GM18517 (cell line): ENCODE data around the gene SNW1.
"Not testable (repeated sequence)": the region's sequence is repeated elsewhere in the genome, so short reads cannot be mapped to it uniquely, and the experiment has no call there.

Experiments
- ATAC-seq: cut with Tn5 transposase; IDR thresholded peaks from one replicate; pipeline ENCODE4 v1.9.1; 2021; ENCODE audit warnings: mild to moderate bottlenecking, moderate library complexity; ENCODE audit not compliant: unreplicated experiment

Gene SNW1

DNA sequence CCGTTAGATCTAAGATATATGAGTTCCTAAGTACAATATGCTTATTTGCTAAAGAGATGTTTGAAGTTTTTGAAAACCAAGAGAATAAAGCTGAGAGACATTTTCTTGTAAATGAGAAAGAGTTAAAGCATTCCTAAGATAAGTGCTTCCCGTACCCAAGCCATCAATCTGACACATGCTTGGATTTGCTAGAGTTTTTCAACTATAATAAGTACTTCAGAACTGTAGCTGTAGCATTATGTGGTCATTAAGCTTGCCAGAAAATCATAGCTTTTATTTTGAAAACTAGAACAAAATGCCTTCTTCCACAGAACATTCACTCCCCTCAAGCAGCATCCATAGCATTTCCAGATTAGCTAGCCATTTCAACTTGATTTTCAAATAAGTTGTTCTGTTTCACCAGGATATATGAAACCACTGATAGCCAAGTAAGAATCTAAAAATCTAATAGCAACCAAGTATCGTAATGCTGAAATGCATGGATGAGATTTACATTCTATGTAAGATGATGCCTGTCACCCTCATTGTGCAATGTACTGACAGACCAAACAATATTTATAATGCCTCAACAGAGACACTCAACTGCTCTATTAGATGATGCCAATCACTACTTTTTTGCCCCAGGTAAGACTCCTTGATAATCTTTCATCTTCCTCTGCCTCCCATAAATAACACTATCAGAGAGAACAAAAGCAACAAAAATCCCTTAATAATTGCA is 8.0 kb downstream of the SNW1 start:
- no peak for ATAC-seq

DNA sequence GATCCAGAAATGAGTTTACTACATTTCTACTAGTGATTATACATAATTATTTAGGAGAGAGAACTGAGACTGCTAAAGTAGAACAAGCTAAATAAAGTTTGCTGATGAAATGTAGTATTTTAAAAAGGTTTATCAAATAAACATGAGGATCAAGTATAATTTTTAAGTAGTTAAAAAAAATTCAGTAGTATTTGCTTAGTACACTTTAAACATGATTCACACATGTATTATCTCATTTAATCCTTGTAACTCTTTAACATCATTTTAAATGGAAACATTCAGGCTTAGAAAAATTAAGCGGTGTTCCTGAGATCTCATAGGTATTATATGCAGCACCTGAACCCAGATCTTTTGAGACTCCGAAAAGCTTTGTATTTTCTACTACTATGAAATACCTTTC is 8.7 kb downstream of the SNW1 start:
- ATAC-seq, result no peak

DNA sequence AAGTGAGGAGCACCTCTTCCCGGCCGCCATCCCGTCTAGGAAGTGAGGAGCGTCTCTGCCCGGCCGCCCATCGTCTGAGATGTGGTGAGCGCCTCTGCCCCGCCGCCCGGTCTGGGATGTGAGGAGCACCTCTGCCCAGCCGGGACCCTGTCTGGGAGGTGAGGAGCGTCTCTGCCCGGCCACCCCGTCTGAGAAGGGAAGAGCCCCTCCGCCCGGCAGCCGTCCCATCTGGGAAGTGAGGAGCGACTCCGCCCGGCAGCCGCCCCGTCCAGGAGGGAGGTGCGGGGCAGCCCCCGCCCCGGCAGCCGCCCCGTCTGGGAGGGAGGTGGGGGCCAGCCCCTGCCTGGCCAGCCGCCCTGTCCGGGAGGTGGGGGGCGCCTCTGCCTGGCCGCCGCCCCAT is 13.5 kb downstream of the SNW1 start:
- ATAC-seq, result not testable (repeated sequence)

DNA sequence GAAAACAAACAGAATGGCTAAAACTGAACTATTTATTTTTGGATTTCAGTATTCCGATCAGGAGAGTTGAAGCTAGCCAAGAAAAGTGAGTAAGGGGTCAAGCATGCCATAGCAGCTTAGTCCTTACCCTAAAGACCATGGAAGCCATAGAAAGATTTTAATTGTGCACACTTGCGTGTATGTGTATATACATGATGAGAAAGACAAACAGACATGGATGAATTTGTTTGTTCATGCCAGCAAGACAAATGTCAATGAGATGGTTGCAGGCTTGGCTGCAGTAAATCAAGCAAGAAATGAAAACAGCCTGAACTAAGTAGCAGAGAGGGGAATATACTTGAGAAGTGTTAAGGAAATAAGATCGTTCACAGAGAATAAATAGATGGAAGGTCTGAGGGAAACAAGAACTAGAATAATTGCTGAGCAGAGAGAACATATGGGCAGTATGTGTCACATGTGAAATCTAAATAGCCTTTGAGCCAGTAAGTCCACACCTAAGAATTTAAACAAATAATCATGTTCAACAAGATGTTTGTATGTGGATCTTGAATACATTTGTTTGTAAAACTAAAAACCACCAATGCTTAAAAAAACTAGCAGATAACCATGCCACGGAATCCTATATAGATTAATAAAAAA is 14.8 kb downstream of the SNW1 start:
- ATAC-seq, result no peak

DNA sequence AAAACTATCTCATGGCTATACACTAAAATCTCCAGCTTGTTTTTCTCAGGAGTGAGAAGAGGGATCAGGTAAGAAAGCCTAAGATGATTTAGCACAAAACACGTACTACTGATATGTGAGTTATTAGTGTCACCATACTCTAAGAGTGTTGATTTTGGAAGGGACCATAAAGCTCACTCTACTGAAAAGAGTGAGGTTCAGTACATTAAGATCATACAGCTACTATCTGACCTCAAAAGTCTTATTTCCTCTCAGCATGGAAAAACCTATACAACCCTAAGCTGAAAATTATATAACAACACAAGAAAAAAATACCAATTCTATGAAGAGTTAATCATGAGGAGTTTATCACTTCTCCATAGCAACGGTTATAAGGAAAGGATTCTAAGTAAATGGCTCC is 19.5 kb downstream of the SNW1 start:
- no peak for ATAC-seq

DNA sequence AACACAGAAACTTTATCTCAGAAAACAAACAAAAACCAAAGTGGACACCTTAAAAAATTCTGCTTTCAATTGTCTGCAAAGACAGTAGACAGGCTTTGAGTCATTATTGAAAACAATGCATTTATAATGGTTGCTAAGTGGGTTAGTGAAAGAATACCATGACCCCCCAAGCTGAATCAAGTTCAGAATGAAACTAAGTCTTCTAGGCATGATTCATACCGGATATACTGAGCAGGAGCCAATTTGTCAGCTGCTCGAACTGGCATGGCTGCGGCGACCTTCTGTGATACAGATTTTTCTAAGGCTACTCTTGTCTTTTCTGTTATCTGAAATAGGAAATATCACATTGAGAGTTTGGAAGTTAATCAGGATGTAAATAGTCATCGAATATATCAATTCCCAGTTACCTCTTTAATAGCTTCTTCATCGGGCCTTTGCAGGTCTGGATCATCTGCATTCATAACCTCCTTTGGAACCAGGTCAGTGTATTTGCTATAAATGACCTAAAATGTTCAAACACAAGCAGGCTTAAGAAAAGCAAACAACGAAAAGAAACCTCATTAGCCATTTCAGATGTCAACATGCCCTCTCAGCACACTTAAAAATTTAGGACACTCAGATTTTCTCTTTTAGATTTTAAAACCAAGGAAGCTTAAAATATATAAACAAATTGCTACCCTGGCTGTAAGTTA is 22.3 kb downstream of the SNW1 start:
- no peak for ATAC-seq

DNA sequence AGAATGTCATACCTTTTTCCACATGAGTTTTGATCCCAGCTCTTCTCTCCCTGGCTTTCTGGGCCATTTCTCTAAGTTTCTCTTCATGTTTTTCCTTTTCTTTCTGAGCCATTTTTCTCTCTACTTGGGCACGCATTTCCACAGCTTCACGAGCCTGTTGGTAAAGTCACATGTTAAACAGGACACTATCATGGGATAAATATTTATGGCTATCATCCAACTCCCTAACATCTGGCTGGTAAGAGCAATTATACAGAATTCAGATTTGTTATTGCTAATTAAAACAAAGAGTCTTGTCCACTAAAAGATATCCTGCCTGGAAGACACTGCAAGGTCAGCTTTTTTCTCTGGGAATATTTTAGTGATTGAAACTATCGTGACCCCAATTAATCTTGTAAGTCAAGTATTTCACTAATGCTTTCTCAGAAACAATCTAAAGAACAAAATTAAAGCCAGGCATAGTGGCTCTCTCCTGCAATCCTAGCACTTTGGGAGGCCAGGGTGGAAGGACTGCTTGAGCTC is 29.9 kb downstream of the SNW1 start:
- ATAC-seq, result no peak

DNA sequence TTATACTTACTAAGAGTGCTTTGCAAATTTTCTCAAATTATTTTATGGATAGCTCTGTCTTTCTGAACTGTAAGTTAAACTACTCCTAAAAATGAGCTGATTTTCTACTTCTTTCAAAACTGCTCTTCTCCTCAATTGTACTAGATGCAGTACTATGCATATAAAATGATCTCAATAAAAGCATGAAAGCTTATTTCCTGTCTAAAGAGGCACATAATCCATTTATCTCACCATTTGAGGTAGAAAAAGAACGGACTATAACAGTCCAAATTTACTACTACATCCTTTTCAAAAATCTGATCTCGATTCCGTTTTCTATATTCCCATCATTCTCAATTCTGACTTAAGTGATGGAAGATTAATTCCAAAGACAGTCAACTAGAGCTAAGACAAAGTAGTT is 38.7 kb downstream of the SNW1 start:
- ATAC-seq, result no peak

DNA sequence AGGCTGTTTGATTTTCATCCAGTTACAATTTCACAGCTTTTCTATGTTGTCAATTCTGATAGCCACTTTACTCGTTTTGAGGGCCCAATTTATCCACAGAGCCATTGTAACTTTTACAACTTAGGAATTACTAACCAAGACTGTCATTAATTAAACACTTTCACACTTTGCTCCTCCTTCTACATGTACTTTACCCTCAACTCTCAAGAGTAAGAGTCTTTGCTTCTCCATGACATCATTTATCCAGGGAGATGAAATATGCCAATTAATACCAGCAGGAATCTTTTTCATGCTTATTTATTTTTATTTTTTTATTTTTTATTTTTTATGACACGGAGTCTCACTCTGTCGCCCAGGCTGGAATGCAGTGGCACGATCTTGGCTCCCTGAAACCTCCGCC is 39.5 kb downstream of the SNW1 start:
- no peak for ATAC-seq

DNA sequence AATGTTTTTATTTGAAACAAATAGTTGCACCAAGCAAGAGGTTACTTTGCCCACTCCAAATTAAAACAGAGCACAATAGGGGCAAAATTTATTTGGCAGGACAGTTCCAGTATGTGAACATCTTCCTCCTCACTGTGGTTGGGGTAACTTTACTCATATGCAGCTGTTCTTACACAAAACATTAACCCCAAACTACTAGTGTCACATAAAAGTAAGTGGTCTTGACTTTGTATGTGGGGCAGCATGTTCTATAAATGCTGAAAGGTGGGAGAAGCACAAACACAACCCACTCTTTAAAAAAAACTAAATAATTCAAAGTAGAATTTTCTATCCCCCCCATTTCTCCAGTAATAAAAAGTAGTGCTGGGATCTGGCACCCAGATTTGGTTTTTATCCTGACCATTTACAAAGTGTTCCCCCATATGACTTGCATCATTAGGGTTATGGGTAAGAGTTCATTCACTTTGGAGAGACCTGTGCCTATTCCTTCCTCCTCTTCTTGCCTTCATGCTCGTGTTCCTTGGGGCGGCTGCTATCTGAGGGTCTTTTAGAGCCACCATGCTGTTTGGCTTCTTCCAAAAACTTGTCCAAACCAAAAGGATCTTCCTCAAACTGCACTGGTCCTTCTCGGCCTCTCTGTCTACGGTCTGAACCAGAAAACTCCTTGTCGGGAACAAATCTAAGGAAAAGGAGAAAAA is 43.2 kb downstream of the SNW1 start:
- ATAC-seq, result no peak

DNA sequence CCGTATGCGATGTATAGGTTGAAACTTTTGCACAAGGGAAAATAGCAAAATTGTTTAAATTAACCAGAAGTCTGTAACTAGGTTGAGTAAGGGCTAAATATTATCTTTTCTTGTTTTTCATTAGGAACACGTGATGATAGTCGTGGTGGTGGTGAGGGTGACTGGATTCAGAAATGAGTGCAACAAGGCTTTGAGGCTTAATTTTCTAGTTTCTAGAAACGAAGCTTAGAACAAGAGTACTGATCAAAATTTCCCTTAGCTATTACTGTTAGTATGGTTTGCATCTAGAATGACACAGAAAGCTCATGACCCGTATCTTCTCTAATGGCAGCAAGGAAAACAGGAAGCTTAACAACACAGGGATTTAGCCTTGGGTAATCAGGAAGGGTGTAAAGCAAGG is 46.0 kb downstream of the SNW1 start:
- no peak for ATAC-seq

DNA sequence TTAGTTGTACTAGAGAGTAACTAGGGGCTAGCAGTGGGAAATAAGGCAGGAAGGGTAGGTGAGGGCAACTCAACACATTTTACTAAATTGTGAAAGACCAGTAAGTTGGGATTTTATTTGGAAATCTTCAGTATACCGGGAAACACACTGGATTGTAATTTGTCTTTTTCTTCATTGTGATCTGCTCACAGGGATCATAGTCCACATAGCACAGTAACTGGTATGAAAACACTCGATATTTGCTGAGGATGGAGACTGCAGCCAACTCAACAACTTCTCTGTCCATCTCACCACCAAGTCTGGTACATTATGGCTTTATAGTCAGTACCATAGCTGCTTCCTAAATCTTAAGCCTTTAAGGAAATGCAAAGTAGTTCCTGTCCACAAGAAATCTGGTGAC is 50.6 kb downstream of the SNW1 start:
- ATAC-seq, result no peak

DNA sequence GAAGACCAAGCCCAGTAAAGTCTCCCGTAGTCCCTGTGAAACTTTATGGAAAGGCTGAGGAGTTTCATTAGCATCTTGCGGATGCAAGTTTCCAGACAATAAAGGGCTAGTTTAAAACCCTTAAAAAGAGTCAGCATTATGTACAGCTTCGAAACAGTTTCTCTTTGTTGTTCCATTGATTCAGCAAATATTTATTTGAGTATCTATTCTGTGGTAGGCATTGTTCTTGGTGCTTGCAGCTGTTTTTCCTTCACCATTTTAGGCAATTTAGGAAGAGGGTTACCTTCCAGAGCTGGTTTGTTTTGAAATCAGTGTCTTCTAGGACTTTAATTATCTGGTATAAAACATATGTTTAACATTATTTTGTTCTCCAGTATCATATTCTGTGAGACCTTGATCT is 51.5 kb downstream of the SNW1 start:
- ATAC-seq, result no peak

DNA sequence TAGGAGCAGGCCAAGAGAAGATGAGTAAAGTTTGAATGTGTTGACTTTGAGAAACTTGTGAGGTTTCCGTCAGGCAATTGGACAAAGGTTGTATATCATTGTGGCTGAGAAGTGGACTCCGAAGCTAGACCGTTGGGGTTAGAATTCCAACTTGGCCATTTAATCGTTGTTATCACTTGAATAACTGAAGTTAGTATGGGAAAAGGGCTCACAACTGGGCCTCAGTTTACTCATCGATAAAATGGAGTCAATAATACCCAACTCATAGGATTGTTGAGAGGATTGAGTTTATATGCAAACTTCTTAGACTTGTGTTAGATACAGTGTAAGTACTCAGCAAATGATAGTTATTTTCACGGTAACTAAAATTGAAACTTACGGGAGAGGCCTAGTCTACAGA is 52.2 kb downstream of the SNW1 start:
- ATAC-seq, result no peak

DNA sequence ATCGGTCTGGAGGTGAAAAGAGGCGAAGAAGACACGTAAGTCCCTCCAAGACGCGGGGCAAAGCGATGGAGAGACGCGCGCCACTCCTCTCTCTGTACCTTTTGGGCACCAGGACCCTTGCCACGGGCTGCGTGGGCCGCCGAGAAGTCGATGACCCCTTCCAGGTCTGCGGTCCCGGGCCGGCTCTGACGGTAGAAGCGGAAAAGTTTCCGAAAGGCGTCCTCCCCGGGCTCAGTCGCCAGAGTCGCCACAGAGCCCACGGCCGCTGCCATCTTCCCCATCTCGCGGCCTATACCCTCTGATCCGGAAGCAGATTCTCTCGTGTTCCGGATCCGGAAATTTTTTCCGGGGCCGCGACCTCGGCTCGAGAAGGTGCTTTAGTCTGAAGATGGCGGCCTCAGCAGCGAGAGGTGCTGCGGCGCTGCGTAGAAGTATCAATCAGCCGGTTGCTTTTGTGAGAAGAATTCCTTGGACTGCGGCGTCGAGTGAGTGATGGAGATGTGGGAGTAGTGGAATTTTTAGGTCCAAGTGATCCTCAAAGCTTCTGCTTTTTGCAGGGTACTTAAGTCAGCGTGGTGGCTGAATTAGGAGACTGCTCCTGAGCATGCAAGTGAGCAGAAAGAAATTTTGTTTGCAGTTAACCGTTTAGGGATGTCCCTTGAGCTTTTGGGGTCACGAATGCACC is 53.1 kb downstream of the SNW1 start, which contains the start of the genes ALKBH1 and SLIRP:
Gene ALKBH1, minus strand, starts transcription at position 300 of the 685 bp plus-strand sequence. Its CDS starts 19 bp downstream, at position 281.
Gene SLIRP, plus strand, starts transcription at position 380 of the 685 bp plus-strand sequence. Its CDS starts 9 bp downstream, at position 389.
- peak; percentile 91 for ATAC-seq

DNA sequence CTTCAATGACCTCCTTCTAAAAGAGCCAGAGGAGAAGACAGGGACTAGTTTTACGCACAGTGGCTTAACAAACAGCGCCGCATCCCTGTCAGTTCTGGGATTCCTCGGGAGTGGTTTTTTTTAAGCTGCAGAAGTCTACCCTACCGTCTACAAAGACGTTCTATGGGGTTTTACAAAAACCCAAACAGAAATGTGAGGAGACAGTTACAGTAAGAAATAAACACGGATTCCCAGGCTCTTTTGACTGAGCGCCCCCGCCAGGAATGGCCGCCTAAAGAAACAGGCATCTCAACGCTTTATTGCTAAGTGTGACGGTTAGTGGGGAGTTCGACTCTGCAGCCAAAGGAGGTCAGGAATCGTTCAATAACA is 53.6 kb downstream of the SNW1 start:
- ATAC-seq, result peak; percentile 15

DNA sequence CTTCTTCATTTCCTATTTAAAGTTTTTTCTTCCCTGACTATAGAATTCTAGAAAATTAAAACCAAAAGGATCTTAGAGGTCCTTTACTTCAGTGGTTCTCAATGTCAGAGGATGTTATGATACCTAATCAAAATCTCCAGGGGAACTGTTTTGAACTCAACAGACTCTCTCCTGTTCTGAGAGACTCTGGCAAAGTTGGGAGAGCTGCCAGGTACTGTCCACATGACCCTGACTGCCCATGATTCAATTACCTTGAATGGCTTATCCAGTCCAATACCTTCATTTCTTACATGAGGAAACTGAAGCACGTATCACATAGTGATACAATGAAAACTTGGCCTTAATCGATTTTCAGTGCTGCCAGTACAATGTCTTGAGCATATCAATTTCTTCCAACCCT is 69.7 kb downstream of the SNW1 start:
- ATAC-seq, result no peak

DNA sequence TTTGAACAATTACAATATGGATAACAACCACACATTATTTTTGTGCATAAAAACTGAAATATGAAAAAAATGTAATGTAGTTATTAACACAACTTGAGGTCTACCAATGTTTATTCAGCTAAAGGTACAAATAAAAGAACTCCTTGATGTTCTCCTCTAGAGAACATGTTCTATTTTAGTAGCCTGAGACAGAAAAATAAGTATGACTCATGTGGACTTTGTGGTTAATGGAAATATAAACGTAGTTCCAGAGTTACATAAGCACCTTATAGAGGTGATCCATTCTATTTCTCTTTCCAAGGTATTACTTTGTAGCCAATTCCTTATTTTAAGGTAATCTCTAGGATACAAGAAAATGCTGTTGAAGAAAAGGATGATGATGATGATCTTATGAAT is 78.8 kb downstream of the SNW1 start:
- no peak for ATAC-seq

DNA sequence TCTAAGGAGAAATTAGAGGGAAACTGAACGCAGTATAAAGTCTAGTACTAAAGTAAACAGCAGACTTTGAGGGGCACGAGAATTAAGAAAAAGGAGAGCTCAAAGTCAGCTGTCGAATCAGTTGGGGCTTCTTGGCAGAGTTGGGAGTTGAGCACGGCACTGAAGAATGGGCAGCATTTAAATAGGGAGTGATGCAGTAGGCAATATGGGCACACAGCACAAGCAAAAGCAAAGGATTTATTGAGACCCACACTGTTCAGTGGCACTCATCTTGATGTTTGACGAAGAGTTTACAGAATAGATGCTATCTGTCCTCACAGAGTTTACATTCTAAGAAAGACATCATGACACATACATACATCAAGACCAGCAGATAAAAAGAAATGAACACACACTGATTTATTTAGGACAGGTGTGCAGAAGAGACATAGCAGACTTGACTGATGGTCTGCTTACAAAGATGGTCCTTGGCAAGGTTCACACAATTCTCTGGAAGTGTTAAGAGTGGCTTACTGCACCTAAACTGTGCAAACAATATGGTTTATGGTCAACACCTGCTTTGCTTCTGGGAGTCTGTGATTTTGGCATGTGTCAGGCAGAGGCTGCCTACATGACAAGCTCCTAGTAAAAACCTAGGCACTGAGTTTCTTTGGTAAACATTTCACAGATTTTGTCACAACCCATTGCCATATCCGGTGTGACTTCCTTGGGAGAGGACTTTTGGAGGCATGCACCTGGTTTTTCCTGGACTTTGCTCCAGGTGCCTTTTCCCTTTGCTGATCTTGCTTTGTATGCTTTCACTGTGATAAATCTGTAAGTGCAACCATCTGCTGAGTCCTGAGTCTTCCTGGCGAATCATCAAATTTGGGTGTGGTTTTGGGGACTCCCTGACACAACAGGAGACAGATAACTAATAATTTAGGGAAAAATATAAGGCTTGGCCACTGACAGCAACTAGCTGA is 79.5 kb downstream of the SNW1 start:
- ATAC-seq, result no peak

DNA sequence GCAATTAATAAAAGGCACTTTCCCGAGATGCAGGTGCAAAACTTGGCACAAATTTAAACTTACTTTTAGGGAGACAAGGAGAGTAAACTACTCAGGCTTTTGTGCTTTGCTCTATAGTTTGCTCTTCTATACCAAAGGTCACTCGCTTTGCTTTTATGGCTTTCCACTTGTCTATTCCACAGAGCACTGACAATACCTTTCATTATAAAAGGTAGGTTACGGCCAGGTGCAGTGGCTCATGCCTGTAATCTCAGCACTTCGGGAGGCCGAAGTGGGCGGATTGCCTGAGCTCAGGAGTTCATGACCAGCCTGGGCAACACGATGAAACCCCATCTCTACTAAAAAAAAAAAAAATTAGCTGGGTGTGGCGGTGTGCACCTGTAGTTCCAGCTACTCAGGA is 86.0 kb downstream of the SNW1 start:
- no peak for ATAC-seq
